Mucosa of rectum (tissue), 2 donors: Measurements from ENCODE around the gene COX6B1.

Source experiments
- H3K27ac ChIP-seq, 2 donors: one replicate each; pipeline ENCODE4 v1.7.0; 2013; ENCODE audit warnings: inconsistent platforms in 2 of 2, low read depth in 2 of 2, low read length in 2 of 2
- H3K27me3 ChIP-seq, 2 donors: one replicate each; pipeline ENCODE4 v1.7.0; 2013; ENCODE audit warnings: low read length in 2 of 2; ENCODE audit not compliant: control insufficient read depth in 2 of 2, insufficient read depth in 2 of 2
- H3K36me3 ChIP-seq, 2 donors: one replicate each; pipeline ENCODE4 v1.7.0; 2013; ENCODE audit warnings: low read length in 2 of 2; ENCODE audit not compliant: control insufficient read depth in 2 of 2, insufficient read depth in 2 of 2
- H3K4me1 ChIP-seq, 2 donors: one replicate each; pipeline ENCODE4 v1.7.0; 2013; ENCODE audit warnings: low read length in 2 of 2, mild to moderate bottlenecking in 1 of 2; ENCODE audit not compliant: control insufficient read depth in 2 of 2, insufficient read depth in 2 of 2
- H3K4me3 ChIP-seq, 2 donors: one replicate each; pipeline ENCODE4 v1.7.0; 2013; ENCODE audit warnings: low read length in 2 of 2
- H3K9ac ChIP-seq, 2 donors: one replicate each; pipeline ENCODE4 v1.7.0; 2013; ENCODE audit warnings: low read length in 2 of 2, low read depth in 1 of 2, mild to moderate bottlenecking in 1 of 2
- H3K9me3 ChIP-seq, 2 donors: one replicate each; pipeline ENCODE4 v1.7.0; 2013; ENCODE audit warnings: low read length in 2 of 2; ENCODE audit not compliant: control insufficient read depth in 2 of 2
- donor health status: healthy.
- donor health status: Normal muscosa, but diverticular disease.

The COX6B1 gene

GRCh38 chr19:35704218-35704617 lies 56.1 kb downstream of the COX6B1 start, which contains the start of gene ZBTB32:
ZBTB32 (plus strand) TSS chr19:35704558; CDS start chr19:35714627, 10,069 bp downstream.
- H3K27ac ChIP-seq, result no peak within 1 kb of the TSS
- H3K9ac ChIP-seq, result no peak within 1 kb of the TSS
- no peak within 1 kb of the TSS for H3K4me3 ChIP-seq

More at GRCh38 chr19:35704218-35704617, 56.1 kb downstream of the COX6B1 start, which contains the start of gene ZBTB32:
- Histone ChIP-seq H3K27me3 (peaks cover 0 to 2% of the 10 kb centered on the region in 2 donors), H3K4me1 (peaks cover 4 to 5% of the 10 kb centered on the region in 2 donors), H3K36me3 (no peaks in the 10 kb centered on the region), H3K9me3 (no peaks in the 10 kb centered on the region)
